K562 (cell line): Measurements from ENCODE around the gene DEPP1. TPM values are rescaled to one million over a fixed set of nuclear protein-coding genes. Genes with fewer than 3 reads are reported as not detected.
A peak's percentile ranks its signal among the peaks of the same experiment; 100 is the strongest.

Experiments
- BCOR ChIP-seq: fragments of 450-650 bp; IDR thresholded peaks from 2 replicates; pipeline ENCODE4 v1.6.1; 2016
- CTCF ChIP-seq, 3 experiments: IDR thresholded peaks in 2 of 3; conservative IDR thresholded peaks in 1 of 3; 2 replicates each; pipeline ENCODE4 v1.5.1; 2011 to 2012; ENCODE audit warnings: low read length in 3 of 3, mild to moderate bottlenecking in 3 of 3, control low read depth in 2 of 3, improper control_type of control experiment in 1 of 3, inconsistent platforms in 1 of 3, low read depth in 1 of 3, mixed read lengths in 1 of 3, moderate library complexity in 1 of 3; ENCODE audit not compliant: insufficient read depth in 2 of 3
- HDAC3 ChIP-seq: fragments of 450-650 bp; IDR thresholded peaks from 2 replicates; pipeline ENCODE4 v1.6.1; 2018; ENCODE audit warnings: borderline replicate concordance, mild to moderate bottlenecking, moderate library complexity; ENCODE audit not compliant: partially characterized antibody
- HDGF ChIP-seq: fragments of 450-650 bp; IDR thresholded peaks from 2 replicates; pipeline ENCODE4 v1.6.1; 2016
- MBD1 ChIP-seq: fragments of 250-450 bp; sonication (Bioruptor Pico); IDR thresholded peaks from 2 replicates; pipeline ENCODE4 v1.8.0; 2022; ENCODE audit warnings: inconsistent platforms
- MTA2 ChIP-seq: fragments of 450-650 bp; IDR thresholded peaks from 2 replicates; pipeline ENCODE4 v1.6.1; 2016; ENCODE audit warnings: low read depth
- MYC ChIP-seq, 2 experiments: fragments of 250-450 bp in 1 of 2; sonication (Bioruptor Pico) in 1 of 2; IDR thresholded peaks; 2 replicates each; pipeline versions ENCODE4 v1.5.1 to v1.6.1; 2012 to 2021; ENCODE audit warnings: low read depth in 2 of 2, borderline replicate concordance in 1 of 2, improper control_type of control experiment in 1 of 2, low read length in 1 of 2, mild to moderate bottlenecking in 1 of 2, moderate library complexity in 1 of 2
- NFE2L1 ChIP-seq: fragments of 450-650 bp; IDR thresholded peaks from 2 replicates; pipeline ENCODE4 v1.6.1; 2016; ENCODE audit warnings: missing genetic modification characterization, low read depth, mild to moderate bottlenecking, missing compliant biosample characterization, moderate library complexity, borderline replicate concordance
- PTBP1 ChIP-seq: fragments of 200-400 bp; formaldehyde crosslinking; IDR thresholded peaks from 2 replicates; pipeline ENCODE4 v1.6.1; 2017; ENCODE audit warnings: low read depth, low read length
- SMARCC2 ChIP-seq: fragments of 450-650 bp; IDR thresholded peaks from 2 replicates; pipeline ENCODE4 v1.6.1; 2017; ENCODE audit warnings: antibody characterized with exemption, moderate library complexity, mild to moderate bottlenecking, low read depth
- TEAD4 ChIP-seq, 2 experiments: sonication (generic) in 1 of 2; formaldehyde crosslinking in 1 of 2; IDR thresholded peaks; 2 replicates each; pipeline versions ENCODE4 v1.6.1 to v1.8.0; 2012 to 2022; ENCODE audit warnings: borderline replicate concordance in 1 of 2, inconsistent platforms in 1 of 2, low read length in 1 of 2, mild to moderate bottlenecking in 1 of 2, missing genetic modification reagents in 1 of 2
- TFAM ChIP-seq: fragments of 250-450 bp; sonication (Bioruptor Pico); conservative IDR thresholded peaks from 2 replicates; pipeline ENCODE4 v1.5.0; 2021; ENCODE audit warnings: mild to moderate bottlenecking, moderate library complexity
- TFAP4 ChIP-seq: sonication (generic); formaldehyde crosslinking; IDR thresholded peaks from 2 replicates; pipeline ENCODE4 v1.8.0; 2022; ENCODE audit warnings: missing genetic modification reagents, mild to moderate bottlenecking, moderate library complexity, borderline replicate concordance
- ZNF124 ChIP-seq: sonication (generic); formaldehyde crosslinking; IDR thresholded peaks from 2 replicates; pipeline ENCODE4 v1.8.1; 2022; ENCODE audit warnings: missing genetic modification reagents
- ZNF512 ChIP-seq: IDR thresholded peaks from 2 replicates; pipeline ENCODE4 v1.6.1; 2016; ENCODE audit warnings: missing genetic modification characterization, missing compliant biosample characterization
- ZNF518B ChIP-seq: fragments of 250-450 bp; sonication (Bioruptor Pico); IDR thresholded peaks from 2 replicates; pipeline ENCODE4 v1.5.0; 2021; ENCODE audit warnings: mild to moderate bottlenecking, moderate library complexity
- ZNF644 ChIP-seq: fragments of 200-800 bp; sonication (Bioruptor generic); IDR thresholded peaks from 2 replicates; pipeline ENCODE4 v1.6.1; 2016; ENCODE audit warnings: low read depth, missing genetic modification characterization, missing compliant biosample characterization
- polyA plus RNA-seq, 8 experiments: library from polyadenylated mRNA; depleted of rRNA in 4 of 8; stranded (reverse) in 5 of 8; unstranded in 3 of 8; fragments of >200 nt; fragmentation: Nextera tagmentation in 2 of 8; fragmentation: Illumina TruSeq in 1 of 8; extraction: Ambion mirVana in 2 of 8; extraction: Trizol in 1 of 8; gene quantifications; 2 replicates each; pipeline versions ENCODE4 v1.2.1 to v1.2.3, GENCODE V29; 2011 to 2014; ENCODE audit warnings: inconsistent platforms in 1 of 8, missing spikeins in 1 of 8
- total RNA-seq, 7 experiments: library from RNA; depleted of rRNA in 6 of 7; stranded (reverse); fragments of >200 nt in 6 of 7; fragmentation: Illumina TruSeq in 2 of 7; extraction: Trizol in 2 of 7; gene quantifications; 2 replicates each; pipeline versions ENCODE4 v1.2.1 to v1.2.3, GENCODE V29; 2011 to 2021; ENCODE audit warnings: low replicate concordance in 1 of 7

DEPP1 gene
- total and polyA plus RNA-seq, 9 of the 15 experiments (the other 6 are each of a cell fraction or from before 2014, with no cell fraction given) = 0.04 to 0.54 (median 0.20) TPM; not detected in 1

- TF ChIP-seq ZNF518B (CRISPR knock-in tag) (no peak), SMARCC2 (no peak), PTBP1 (no peak), TFAM (CRISPR knock-in tag) (no peak), MYC (IDR thresholded peaks at IDR 0.05; ENCODE audit: low read depth, low read length) (peak; percentile 40; the same call in 1 of the 2 replicates), MYC (CRISPR knock-in tag; IDR thresholded peaks at IDR 0.05; ENCODE audit: borderline replicate concordance, low read depth) (no peak), MTA2 (no peak), TEAD4 (IDR thresholded peaks at IDR 0.05; ENCODE audit: low read length) (no peak), TEAD4 (CRISPR knock-in tag; IDR thresholded peaks at IDR 0.05; ENCODE audit: borderline replicate concordance) (no peak), ZNF512 (tag) (no peak), MBD1 (CRISPR knock-in tag) (no peak), NFE2L1 (tag) (no peak), HDGF (no peak), HDAC3 (no peak), ZNF644 (no peak), TFAP4 (CRISPR knock-in tag) (no peak), BCOR (no peak), ZNF124 (CRISPR knock-in tag) (no peak), CTCF (IDR thresholded peaks at IDR 0.05 in 2 of 3, conservative IDR thresholded peaks at IDR 0.05 in 1 of 3; ENCODE audit: insufficient read depth in 2 of 3, low read depth in 1 of 3, low read length in 3 of 3) (peak; percentile 78 to 96 (median 89))
Observed at GRCh38 chr10:44990302-44990655, 11.7 kb upstream of the DEPP1 start (continued).
